COLO829 (cell line): Measurements from ENCODE around the gene CACNB2.
"Not testable (repeated sequence)": the region's sequence is repeated elsewhere in the genome, so short reads cannot be mapped to it uniquely, and the experiment has no call there.

ENCODE experiments used
- DNase-seq: peaks from one replicate; pipeline ENCODE4 v3.0.0; 2012; ENCODE audit warnings: low spot score

Gene CACNB2

DNA sequence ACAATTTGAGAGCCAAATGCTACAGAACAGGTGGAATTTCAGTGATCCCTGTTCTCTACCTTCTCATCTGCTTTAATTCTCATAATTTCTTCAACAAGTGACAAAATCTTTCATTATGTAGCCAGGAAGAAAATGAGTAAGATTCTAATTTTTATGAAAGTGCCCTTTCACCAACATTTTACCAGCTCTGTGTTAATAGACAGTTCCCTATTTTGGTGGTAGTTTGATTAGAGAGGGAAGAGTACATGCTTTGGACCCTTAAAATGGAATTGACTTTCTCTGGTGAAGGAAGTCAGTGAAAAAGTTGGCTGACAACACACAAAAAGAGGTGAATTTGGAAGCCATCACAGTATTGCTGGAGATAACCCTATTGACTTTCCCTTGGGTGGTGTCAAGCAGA lies 61.7 kb downstream of the CACNB2 start:
- DNase-seq, result no peak

DNA sequence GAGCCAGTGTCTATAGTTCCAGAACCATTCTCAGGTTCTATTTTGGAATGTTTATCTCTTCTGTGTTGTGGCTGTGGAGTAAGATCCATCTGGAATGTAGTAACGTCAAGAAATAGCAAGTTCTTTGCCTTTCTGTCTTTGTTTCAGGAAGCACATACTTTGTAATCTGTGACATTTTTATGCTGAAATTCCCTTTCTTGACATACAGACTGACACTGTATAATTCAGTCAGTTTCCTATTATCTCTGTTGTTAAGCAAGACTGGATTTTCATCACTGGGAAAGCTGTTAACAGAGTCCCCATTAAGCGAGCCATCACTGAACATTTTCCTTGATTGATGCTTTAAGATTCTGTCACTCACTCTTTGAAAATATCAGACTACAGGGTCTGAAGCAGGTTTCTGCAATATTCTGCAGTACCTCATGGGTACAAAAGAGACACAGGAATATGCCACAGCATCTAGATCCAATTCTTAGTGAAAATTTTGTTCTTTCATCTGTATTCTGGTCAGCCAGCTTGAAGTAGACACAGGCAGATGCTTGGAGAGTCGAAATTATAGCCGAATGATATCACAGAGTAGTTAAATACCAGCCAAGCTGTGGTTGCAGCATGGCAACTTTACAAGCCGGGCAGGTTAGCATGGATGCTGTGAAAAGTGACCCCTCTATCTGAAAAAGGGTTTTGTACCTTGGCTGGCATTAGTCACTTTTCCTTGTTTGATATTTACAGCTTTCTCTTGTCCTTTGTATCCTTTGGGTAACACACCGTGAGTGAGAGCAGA lies 62.6 kb downstream of the CACNB2 start:
- DNase-seq, result no peak

DNA sequence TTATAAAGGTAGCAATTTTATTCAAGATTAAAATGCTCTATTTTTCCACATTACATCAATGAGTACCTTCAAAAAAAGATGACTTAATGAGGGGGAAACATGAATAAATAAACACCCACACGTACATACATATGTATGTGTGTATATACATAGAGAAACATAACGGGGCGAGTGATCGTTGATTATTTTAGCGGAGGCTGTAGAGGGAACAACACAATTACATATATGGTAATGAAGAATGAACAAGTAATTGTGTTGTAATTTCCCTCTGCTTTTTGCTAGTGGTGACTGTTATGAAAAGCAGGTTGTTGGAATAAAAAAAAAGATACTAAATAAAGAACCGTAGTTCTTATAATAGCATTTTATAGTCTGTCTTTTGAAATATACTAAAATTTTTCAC lies 63.2 kb downstream of the CACNB2 start:
- no peak for DNase-seq

DNA sequence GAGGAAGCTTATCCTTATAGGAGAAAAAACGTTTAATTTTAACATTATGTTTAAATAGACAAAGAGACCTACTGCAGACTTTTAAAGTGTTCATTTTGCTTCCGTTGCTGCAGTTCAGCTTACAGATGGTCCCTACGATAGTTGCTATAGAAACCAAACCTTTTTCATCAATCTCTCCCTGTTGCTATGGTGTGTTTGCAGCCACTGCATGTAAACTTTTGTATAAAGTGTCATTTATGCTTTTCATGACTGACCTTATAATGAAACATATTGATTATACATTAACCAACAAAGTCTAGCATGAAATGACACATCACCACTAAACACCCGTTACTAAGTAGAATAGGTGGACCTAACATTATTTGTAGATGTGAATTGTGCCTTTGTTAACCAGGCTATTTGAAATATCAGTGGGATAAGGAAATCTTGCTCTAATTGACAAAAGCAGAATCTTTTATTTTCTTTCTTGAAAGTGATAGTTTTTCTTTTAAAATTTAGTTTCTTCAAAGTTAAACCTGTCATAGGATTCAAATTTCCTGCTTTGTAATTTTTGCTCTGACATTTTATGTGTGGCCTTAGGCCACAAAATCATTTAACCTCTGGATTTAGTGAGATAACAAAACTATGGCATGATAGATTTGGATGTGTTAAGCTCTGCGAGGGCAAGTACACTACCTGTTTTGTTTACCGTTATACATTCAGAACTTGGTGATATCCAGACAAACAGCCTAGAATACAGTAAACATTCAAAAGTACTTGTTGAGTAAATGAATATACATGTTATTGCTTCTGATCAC lies 64.0 kb downstream of the CACNB2 start:
- DNase-seq, result no peak

DNA sequence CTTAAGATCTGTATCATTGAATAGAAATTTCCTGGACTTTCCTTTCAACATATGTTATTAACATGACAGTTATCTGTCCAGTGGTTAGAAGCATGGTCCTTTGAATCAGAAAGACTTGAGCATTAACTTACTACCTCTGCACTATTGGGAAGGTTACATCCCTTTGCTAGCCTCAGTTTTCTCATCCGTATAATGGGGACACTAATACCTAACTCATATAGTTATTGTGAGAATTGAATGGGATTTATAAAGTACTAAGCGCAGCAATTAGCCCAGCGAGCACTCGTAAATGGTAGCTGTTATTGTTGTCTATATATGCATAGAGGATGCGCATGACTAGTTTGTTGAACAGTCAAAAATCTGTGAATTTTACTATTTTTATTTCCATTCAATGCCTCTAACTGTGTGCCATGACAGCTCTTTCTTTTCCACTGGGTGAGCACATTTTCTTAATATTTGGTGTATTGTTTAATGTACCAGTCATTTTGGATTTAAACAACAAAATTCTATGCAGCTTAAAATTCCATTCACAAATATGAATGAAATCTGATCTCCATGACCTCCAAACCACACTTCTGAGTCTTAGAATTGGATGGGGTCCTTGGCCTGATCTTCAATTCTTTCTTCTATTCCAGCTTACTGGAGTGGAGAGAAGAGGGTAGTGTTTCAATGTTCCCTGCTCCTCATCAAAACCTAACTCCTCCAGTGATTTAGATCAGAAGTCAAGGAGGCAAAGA lies 65.0 kb downstream of the CACNB2 start:
- no peak for DNase-seq

DNA sequence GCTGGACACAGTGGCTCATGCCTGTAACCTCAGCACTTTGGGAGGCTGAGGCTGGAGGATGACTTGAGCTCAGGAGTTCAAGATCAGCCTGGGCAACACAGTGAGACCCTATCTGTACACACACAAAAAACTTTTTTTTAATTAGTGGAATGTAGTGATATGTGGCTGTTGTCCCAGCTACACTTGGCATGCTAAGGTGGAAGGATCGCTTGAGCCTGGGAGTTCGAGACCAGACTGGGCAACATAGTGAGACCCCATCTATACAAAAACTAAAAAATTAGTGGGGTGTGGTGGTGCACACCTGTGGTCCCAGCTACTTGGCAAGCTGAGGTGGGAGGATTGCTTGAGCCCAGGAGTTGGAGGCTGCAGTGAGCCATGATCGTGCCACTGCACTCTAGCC lies 68.0 kb downstream of the CACNB2 start:
- DNase-seq, result not testable (repeated sequence)

DNA sequence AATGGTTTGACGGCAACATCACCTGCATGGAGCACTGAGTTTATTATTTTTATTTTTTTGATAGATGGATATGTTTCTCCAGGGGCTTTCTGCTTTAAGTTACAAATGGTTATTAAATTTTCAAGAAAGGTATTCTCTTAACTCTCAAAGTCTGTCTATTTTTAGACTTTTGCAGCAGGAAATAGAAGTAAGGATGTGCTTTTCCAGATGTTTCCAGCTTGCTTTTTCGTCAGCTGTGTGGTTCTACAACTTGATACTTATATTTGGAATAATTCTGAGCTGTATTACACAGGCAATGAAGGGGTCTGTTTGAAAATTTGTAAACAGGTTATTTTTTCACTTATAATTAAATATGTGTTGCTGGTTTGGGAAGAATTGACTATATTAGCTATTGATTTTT lies 69.0 kb downstream of the CACNB2 start:
- no peak for DNase-seq

DNA sequence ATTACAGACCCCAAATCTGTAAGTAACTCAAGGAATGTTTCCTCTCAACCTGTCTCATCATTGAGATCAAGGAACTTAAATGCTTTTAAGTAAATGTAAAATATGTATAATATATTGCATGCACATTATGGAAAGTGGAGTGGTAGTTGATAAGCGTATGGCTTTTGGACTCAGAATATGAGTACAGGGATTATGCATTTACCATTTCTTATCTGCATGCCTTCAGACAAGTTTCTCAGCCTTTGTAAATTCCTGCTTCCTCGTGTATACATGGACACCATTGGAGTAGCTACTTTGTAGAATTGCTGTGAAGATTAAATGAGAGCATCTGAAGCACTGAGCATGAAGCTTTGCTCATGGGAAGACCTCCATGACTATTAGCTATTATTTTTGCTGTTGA lies 70.5 kb downstream of the CACNB2 start:
- DNase-seq, result no peak

DNA sequence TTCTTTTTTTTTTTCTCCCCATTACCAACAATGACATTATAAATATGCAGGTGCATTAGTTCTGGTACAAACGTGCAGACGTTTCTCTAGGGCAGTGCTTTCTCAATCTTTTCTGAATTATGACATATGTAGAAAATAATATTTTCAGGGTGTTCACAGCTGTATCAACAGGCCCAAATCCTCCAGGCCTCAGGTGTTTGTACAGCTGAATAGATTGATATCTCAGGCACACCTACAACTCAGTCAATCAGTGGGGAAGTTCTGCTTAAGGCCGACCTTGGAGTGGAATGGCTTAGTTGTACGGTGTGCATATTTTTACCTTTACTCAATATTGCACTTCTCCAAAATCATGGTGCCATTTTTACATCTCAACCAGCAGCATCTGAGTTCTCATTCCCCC lies 71.6 kb downstream of the CACNB2 start:
- DNase-seq, result no peak

DNA sequence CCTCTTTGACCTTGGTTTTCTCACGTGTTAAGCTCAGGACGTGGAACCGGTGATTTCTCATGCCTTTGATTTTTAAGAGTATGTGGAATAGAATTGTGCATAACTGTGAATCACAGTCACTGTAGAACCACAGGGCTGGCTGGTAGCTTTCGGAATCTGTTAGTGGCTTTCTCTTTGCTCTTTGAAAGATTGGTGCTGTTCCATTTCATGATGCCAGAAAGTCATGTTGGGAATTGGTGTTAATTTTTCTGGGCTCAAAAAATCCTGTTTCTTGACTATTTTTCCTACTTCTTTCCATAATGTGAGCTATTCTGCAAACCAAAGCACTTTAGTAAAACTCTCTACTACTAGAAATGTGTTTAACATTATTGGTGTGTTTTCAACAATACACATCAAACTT lies 73.0 kb downstream of the CACNB2 start:
- DNase-seq, result no peak

DNA sequence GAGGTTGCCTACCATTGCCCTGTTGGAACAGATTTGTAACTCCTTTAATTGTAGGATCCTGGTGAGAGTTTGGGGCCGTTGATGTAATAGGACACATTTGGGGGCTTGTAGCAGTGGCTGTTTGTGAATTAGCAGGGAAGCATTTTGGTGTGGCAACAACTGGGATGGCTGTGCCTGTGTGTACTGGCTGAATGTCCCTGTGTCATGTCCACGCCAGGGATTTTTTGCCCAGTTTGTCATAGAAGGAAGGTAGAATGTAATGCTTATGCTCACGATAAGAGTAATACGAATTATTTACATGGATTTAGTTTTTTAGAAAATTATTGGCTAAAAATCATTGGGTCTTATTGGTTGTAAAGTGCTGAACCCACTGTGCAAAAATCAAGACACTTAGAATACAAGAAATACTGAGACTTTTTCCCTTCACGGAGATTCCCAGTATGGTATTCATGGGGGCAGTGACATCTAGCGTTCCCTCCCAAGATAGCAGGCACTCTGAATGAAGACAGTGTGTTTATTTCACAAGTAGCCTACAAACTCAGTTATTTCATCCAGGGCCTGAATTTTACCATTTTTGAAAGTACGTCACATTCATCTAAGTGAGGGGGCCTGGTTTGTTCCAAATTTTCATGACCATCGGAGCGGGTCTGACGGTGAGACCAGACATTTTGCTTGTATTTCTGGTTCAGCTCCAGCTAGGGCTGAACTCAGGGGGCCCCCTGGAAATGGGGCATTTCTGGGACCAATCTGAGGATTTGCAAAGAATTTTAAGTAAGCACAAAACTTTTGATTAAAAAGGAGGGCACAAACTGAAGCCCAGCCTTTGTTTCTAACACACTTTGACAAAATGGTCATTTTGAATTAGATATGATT lies 74.7 kb downstream of the CACNB2 start:
- DNase-seq, result peak; percentile 46

DNA sequence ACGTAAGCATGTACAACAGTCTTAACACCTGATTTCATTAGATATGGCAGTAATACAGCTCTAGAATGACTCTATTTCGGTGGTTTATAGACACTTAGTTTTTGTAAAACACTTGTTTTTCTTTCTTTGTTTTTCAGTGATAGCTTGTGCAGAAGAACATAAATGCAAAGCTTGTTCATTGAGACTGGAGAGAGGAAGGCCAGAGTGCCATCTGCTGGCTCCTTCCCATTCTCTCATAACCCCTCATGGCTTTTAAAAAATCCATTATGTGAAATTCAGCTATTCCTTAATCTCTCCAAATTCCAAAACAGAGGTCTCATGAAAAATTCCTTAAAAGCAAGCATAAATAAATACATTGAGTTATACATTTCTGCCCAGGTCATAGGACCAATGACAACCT lies 76.3 kb downstream of the CACNB2 start:
- DNase-seq, result peak; percentile 14

DNA sequence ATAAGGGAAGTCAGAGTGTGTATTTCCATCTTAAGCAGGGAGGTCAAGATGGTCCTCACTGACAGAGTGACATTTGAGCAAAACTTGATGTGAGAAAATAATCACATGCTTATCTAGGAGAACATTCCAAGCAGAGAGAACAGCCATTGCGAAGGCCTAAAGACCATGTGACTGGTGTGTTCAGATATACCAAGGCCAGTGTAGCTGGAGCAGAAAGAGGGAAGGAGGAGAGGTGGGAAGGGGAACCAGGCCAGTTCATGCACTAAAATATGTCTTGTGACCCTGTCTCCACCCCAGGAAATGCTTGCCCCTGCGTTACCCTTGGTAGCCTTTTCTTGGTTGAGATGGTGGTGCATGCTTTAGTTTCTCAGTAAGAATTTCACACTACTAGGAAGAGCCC lies 77.4 kb downstream of the CACNB2 start:
- no peak for DNase-seq

DNA sequence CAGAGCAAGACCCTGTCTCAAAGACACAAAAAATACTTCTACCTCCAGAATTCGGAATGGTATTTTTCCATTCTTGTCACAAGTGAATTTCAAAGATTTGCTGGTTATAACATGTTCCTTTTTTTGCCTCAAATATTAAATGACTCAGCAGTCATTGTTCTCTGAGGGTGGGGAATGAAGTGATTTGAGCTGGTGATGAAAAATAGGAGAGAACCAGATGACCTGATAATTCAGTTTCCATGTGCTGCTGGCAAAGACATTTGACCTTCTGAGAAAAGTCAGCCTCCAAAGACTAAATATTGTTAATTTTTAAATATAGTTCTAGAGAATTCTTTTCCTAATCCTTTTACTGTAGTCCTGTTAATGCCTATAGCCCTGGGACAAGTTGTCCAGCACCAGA lies 78.9 kb downstream of the CACNB2 start:
- DNase-seq, result no peak

DNA sequence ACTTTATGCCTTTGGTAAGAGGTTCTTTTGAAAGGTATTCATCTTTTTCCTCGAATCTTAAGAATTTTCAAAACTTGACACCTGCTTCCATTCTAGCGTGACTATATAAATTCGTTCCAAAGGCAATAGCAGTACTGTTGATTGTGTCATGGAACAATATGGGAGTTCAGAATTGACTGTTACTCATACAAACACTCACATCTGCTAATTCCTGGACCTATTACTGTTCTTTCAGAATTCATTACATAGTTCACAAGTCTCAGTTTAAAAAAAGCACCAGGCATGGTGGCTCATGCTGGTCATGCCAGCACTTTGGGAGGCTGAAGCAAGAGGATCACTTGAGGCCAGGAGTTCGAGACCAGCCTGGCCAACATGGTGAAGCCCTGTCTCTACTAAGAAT lies 80.9 kb downstream of the CACNB2 start:
- no peak for DNase-seq

DNA sequence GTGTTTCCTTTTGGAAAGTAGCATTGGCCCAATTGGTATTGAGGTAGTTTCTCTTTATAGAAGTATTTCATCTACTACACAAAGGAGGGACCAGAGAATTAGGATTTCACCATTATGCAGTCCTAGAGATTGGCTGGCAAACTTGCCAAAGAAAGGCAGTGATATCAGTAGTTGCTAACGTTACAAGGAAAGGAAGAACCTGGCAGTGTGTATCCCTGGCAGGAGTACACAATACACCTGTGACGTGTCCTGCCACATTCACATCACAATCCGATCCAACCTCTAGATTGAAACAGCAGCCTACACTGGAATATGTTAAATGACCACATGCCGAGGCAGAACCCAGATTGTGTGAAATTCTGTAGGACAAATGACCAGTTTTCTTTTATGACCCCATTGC lies 81.7 kb downstream of the CACNB2 start:
- DNase-seq, result no peak

DNA sequence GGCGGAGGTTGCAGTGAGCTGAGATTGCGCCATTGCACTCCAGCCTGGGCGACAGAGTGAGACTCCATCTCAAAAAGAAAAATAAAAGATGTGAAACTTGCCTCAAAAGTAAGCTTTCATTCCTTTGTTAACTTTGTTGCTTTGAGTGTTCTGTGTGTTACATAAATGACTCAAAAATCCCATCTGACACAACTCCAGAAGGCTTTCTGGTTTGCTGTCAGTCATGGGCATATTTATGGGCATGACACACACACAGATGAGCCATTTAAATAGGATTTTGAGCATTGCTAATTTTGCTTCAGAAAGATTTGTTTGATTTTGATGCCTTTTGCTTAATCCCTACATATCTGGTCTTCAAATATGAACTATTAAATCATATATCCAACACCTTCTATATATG lies 82.6 kb downstream of the CACNB2 start:
- DNase-seq, result no peak

DNA sequence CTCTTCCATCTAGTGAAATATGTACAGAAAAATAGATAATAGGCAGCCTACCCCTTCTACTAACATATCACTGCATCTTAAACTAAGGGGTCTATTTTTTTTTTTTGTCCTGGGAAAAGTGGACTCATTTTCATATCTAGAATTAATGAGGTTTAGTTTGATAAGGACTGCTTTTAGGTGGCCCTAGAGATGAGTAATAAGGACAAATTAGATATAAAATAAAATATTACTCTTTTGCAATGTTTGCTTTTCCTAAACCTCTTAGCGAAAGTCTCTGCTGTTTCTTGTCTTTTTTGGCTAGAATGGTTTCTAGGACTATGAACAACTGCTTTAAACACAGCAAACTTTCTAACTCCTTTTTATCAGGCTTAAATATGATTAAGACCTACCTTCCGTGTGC lies 83.7 kb downstream of the CACNB2 start:
- DNase-seq, result no peak

DNA sequence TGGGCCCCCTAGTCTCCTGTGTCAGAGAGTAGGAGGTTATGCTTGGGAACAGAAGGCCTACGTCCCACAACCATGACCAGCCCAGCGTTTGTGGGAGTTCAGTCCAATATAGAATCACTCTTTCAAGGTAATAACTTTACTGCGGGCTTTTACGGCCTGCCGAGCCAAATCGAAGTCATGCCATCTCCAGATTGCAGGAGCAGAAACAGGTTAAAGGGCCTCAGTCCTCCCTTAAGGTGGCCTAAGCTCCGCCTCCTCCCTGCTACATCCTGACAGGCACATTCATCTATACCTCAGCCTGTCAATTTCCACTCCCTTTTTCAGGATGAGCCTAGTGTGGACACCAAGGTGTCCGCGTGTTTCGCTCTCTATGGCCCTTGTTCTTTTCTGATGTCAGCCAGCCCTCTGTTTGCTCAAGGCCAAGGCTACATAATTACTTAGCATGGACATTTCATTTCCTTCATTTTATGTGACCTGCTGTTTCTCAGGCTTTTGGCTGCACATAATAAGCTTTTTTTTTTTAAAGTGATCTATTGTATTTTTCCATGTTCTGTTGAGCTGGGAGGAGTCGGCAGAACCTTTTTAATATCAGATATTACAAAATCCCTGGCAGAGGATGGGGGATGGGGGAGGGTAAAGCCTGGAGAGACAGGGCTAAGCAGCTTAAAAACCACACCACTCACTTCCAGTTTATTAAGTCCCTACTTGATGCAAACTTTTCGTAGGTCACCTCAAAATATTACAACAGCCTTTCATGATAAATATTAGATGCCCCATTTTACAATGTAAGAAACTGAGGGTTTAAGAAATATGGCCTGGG lies 84.6 kb downstream of the CACNB2 start:
- DNase-seq, result no peak

DNA sequence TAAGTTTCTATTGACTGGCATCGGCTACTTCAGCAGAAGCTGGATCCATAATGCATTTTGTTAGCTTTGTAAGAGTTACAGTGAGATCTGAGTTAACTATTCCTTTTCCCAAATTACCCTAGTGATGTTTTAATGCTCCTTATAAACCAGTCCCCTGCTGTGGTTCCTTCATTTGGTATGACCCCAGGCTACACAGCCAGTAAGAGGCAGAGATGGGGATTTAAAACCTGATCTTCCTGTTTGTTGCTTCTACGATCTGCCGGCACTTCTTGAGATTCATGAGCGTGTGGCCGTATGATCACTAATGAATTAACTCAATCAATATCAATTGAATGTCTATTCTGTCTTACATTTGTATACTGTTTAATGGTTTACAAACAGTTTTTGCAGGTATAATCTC lies 86.1 kb downstream of the CACNB2 start:
- no peak for DNase-seq

DNA sequence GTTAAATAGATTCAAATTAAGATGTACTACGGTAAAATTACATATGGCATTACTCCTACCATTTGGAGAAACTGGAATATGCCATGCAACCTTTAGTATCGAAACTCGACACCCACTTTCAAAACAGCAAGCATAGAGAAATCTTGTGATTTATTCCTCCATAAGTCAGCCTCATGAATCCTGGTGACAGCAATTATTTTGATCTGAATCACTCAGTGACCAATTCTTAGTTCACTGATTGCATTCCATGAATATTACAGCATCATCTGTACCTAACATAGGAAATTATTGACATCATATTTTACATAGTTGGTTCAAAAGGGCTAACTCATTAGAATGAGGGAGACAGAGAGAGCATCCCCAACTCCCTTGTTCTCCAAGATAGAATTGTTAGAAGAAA lies 89.6 kb downstream of the CACNB2 start:
- no peak for DNase-seq
